ENCODE measurements around the gene ZNF793. TPM values are rescaled to one million over a fixed set of nuclear protein-coding genes. Genes with fewer than 3 reads are reported as not detected.

ZNF793 gene
- total RNA-seq, 2 experiments from 2014 or later = 2.4 to 3.4 TPM

- DNase-seq = no peak
- Mint-ChIP-seq H3K27ac (no peak overlapping the region), H3K4me1 (ENCODE audit: low read depth) (no peaks in the 10 kb centered on the region), H3K27me3 (no peaks in the 10 kb centered on the region), H3K9me3 (peaks cover 29% of the 10 kb centered on the region), H3K4me3 (no peak overlapping the region), H3K36me3 (peaks cover 41% of the 10 kb centered on the region)
- POLR2A ChIA-PET = interaction anchor here (1.0 to 1.9 kb wide), 6 partner anchors 37 to 656 kb away, joined by 3 to 15 read pairs (median 5); partner anchors contain the start of genes ZNF345, ZNF527, ZNF540 and ZNF569
- CTCF ChIA-PET = interaction anchor here (1.1 to 1.6 kb wide), 4 partner anchors 37 to 533 kb away, joined by 3 to 5 read pairs (median 4); partner anchors contain the start of genes ZNF540, ZNF569, ZNF570 and ZNF571
- intact Hi-C loops (cut with micrococcal nuclease) = loop anchor here (1.0 to 2.0 kb wide), 4 partner anchors 37 to 333 kb away; partner anchors contain the start of genes ZNF527, ZNF540, ZNF570 and ZNF571
Measured at GRCh38 chr19:37505958-37506386, 767 bp upstream of the ZNF793 start.

GRCh38 chr19:37507167-37507464 lies 377 bp downstream of the ZNF793 start:
- Mint-ChIP-seq H3K36me3 (peaks cover 43% of the 10 kb centered on the region), H3K9me3 (peaks cover 29% of the 10 kb centered on the region), H3K4me3 (no peak overlapping the region), H3K4me1 (ENCODE audit: low read depth) (no peaks in the 10 kb centered on the region), H3K27me3 (no peaks in the 10 kb centered on the region), H3K27ac (no peak overlapping the region)
- ChIA-PET POLR2A (interaction anchor here (1.0 to 1.9 kb wide), 5 partner anchors 40 to 273 kb away, joined by 3 to 15 read pairs (median 4); partner anchors contain the start of genes ZNF527, ZNF540, ZNF569 and ZNF571), CTCF (interaction anchor here (0.8 to 1.6 kb wide), 4 partner anchors 12 to 534 kb away, joined by 3 to 5 read pairs (median 3); partner anchors contain the start of genes ZNF569 and ZNF570)
- no peak for DNase-seq
- intact Hi-C loops (cut with micrococcal nuclease) = loop anchor here (2.0 kb wide), 1 partner anchor 334 kb away; the partner anchor contains the start of gene ZNF585A

- no peaks in the 10 kb centered on the region for H3K4me1 Mint-ChIP-seq (ENCODE audit: low read depth)
- peaks cover 56% of the 10 kb centered on the region for H3K36me3 Mint-ChIP-seq
- ChIA-PET POLR2A (no interaction called here), CTCF (no interaction called here)
- intact Hi-C loops (cut with micrococcal nuclease) = no loop called here
- peaks cover 36% of the 10 kb centered on the region for H3K9me3 Mint-ChIP-seq
- no peak for DNase-seq
- H3K4me3 Mint-ChIP-seq = no peak overlapping the region
- H3K27me3 Mint-ChIP-seq = no peaks in the 10 kb centered on the region
- no peak overlapping the region for H3K27ac Mint-ChIP-seq
Measured at GRCh38 chr19:37511186-37511585, 4.4 kb downstream of the ZNF793 start.

- peaks cover 38% of the 10 kb centered on the region for H3K9me3 Mint-ChIP-seq
- POLR2A ChIA-PET = no interaction called here
- intact Hi-C loops (cut with micrococcal nuclease) = no loop called here
Measured at GRCh38 chr19:37511821-37512220, 5.1 kb downstream of the ZNF793 start.

GRCh38 chr19:37513397-37513796 lies 6.7 kb downstream of the ZNF793 start:
- intact Hi-C loops (cut with micrococcal nuclease) = no loop called here
- Mint-ChIP-seq H3K9me3 (peaks cover 46% of the 10 kb centered on the region), H3K27ac (no peak overlapping the region), H3K4me1 (ENCODE audit: low read depth) (no peaks in the 10 kb centered on the region), H3K27me3 (no peaks in the 10 kb centered on the region), H3K36me3 (peaks cover 74% of the 10 kb centered on the region), H3K4me3 (no peak overlapping the region)
- DNase-seq = no peak
- POLR2A ChIA-PET = no interaction called here
- CTCF ChIA-PET = no interaction called here

More at GRCh38 chr19:37511821-37512220, 5.1 kb downstream of the ZNF793 start:
- Mint-ChIP-seq H3K27me3 (no peaks in the 10 kb centered on the region), H3K36me3 (peaks cover 62% of the 10 kb centered on the region), H3K4me1 (ENCODE audit: low read depth) (no peaks in the 10 kb centered on the region), H3K27ac (no peak overlapping the region), H3K4me3 (no peak overlapping the region)
- CTCF ChIA-PET = no interaction called here
- no peak for DNase-seq

GRCh38 chr19:37519890-37520289 lies 13.2 kb downstream of the ZNF793 start:
- intact Hi-C loops (cut with micrococcal nuclease) = no loop called here
- Mint-ChIP-seq H3K27me3 (no peaks in the 10 kb centered on the region), H3K4me1 (ENCODE audit: low read depth) (no peaks in the 10 kb centered on the region), H3K36me3 (peaks cover 62% of the 10 kb centered on the region), H3K27ac (no peak overlapping the region), H3K9me3 (peaks cover 52% of the 10 kb centered on the region), H3K4me3 (no peak overlapping the region)
- POLR2A ChIA-PET = no interaction called here
- DNase-seq = no peak
- CTCF ChIA-PET = interaction anchor here (1.2 kb wide), 1 partner anchor 13 kb away, joined by 3 read pairs; the partner anchor contains the start of gene ZNF793

- intact Hi-C loops (cut with micrococcal nuclease) = no loop called here
- ChIA-PET POLR2A (no interaction called here), CTCF (no interaction called here)
- H3K36me3 Mint-ChIP-seq = peaks cover 65% of the 10 kb centered on the region
- no peaks in the 10 kb centered on the region for H3K27me3 Mint-ChIP-seq
- H3K27ac Mint-ChIP-seq = no peak overlapping the region
- H3K9me3 Mint-ChIP-seq = peaks cover 72% of the 10 kb centered on the region
- no peak for DNase-seq
- no peak overlapping the region for H3K4me3 Mint-ChIP-seq
- no peaks in the 10 kb centered on the region for H3K4me1 Mint-ChIP-seq (ENCODE audit: low read depth)
Measured at GRCh38 chr19:37537391-37537947, 30.7 kb downstream of the ZNF793 start.

GRCh38 chr19:37551129-37551993 lies 44.6 kb downstream of the ZNF793 start:
- H3K27me3 Mint-ChIP-seq = no peaks in the 10 kb centered on the region
- H3K9me3 Mint-ChIP-seq = peaks cover 83% of the 10 kb centered on the region
- ChIA-PET POLR2A (interaction anchor here (1.0 kb wide), 1 partner anchor 44 kb away, joined by 3 read pairs; the partner anchor contains the start of genes ZNF540 and ZNF571), CTCF (interaction anchor here (0.7 to 1.6 kb wide), 3 partner anchors 43 to 241 kb away, joined by 3 to 5 read pairs (median 4); partner anchors contain the start of genes ZNF540, ZNF569 and ZNF571)
- H3K27ac Mint-ChIP-seq = peak overlapping the region; percentile 62
- peaks cover 2% of the 10 kb centered on the region for H3K4me1 Mint-ChIP-seq (ENCODE audit: low read depth)
- H3K36me3 Mint-ChIP-seq = peaks cover 53% of the 10 kb centered on the region
- intact Hi-C loops (cut with micrococcal nuclease) = loop anchor here (10.0 kb wide), 1 partner anchor 237 kb away; no protein-coding TSS in a partner anchor
- peak overlapping the region; percentile 81 for H3K4me3 Mint-ChIP-seq
- DNase-seq = peak; percentile 78

- H3K36me3 Mint-ChIP-seq = peaks cover 85% of the 10 kb centered on the region
- ChIA-PET POLR2A (no interaction called here), CTCF (no interaction called here)
Measured at GRCh38 chr19:37563518-37563917, 56.8 kb downstream of the ZNF793 start.

GRCh38 chr19:37564624-37565369 lies 58.1 kb downstream of the ZNF793 start:
- Mint-ChIP-seq H3K4me3 (no peak overlapping the region), H3K27me3 (no peaks in the 10 kb centered on the region), H3K4me1 (ENCODE audit: low read depth) (no peaks in the 10 kb centered on the region), H3K27ac (no peak overlapping the region), H3K36me3 (peaks cover 85% of the 10 kb centered on the region), H3K9me3 (peaks cover 88% of the 10 kb centered on the region)
- ChIA-PET CTCF (interaction anchor here (0.6 kb wide), 1 partner anchor 1315 kb away, joined by 4 read pairs; no protein-coding TSS in a partner anchor), POLR2A (no interaction called here)
- intact Hi-C loops (cut with micrococcal nuclease) = no loop called here
- no peak for DNase-seq

More at GRCh38 chr19:37563518-37563917, 56.8 kb downstream of the ZNF793 start:
- peaks cover 88% of the 10 kb centered on the region for H3K9me3 Mint-ChIP-seq
- no peak overlapping the region for H3K27ac Mint-ChIP-seq
- H3K4me1 Mint-ChIP-seq (ENCODE audit: low read depth) = no peaks in the 10 kb centered on the region
- no peak overlapping the region for H3K4me3 Mint-ChIP-seq
- intact Hi-C loops (cut with micrococcal nuclease) = no loop called here
- DNase-seq = no peak
- H3K27me3 Mint-ChIP-seq = no peaks in the 10 kb centered on the region

- Mint-ChIP-seq H3K9me3 (peaks cover 93% of the 10 kb centered on the region), H3K4me3 (no peak overlapping the region), H3K27ac (no peak overlapping the region), H3K4me1 (ENCODE audit: low read depth) (no peaks in the 10 kb centered on the region), H3K27me3 (no peaks in the 10 kb centered on the region), H3K36me3 (peaks cover 90% of the 10 kb centered on the region)
- ChIA-PET POLR2A (no interaction called here), CTCF (interaction anchor here (0.6 kb wide), 1 partner anchor 1315 kb away, joined by 4 read pairs; no protein-coding TSS in a partner anchor)
- intact Hi-C loops (cut with micrococcal nuclease) = no loop called here
- DNase-seq = no peak
Measured at GRCh38 chr19:37565370-37565669, 58.6 kb downstream of the ZNF793 start.

- CTCF ChIA-PET = no interaction called here
- peaks cover 45% of the 10 kb centered on the region for H3K9me3 Mint-ChIP-seq
Measured at GRCh38 chr19:37572203-37572602, 65.5 kb downstream of the ZNF793 start.

More at GRCh38 chr19:37572203-37572602, 65.5 kb downstream of the ZNF793 start:
- no peaks in the 10 kb centered on the region for H3K4me1 Mint-ChIP-seq (ENCODE audit: low read depth)
- no peak overlapping the region for H3K27ac Mint-ChIP-seq
- DNase-seq = no peak
- no peaks in the 10 kb centered on the region for H3K27me3 Mint-ChIP-seq
- POLR2A ChIA-PET = no interaction called here
- H3K4me3 Mint-ChIP-seq = no peak overlapping the region
- intact Hi-C loops (cut with micrococcal nuclease) = no loop called here
- peaks cover 71% of the 10 kb centered on the region for H3K36me3 Mint-ChIP-seq
